Adrenal gland (tissue), 12 donors: ENCODE measurements around the gene ASB16. TPM values are rescaled to one million over a fixed set of nuclear protein-coding genes. Genes with fewer than 3 reads are reported as not detected.

Experiments used
- DNase-seq, 7 donors: peaks; one replicate each; pipeline ENCODE4 v3.0.0-alpha.2; 2019 to 2020
- H3K27ac ChIP-seq, 5 donors: fragments of 200-600 bp; sonication (generic) in 4 of 5; 1 replicate in 3 of 5; 2 replicates in 2 of 5; pipeline versions ENCODE4 v1.5.1 to v1.8.0; 2016 to 2020; ENCODE audit warnings: mild to moderate bottlenecking in 1 of 5
- H3K27me3 ChIP-seq: fragments of 200-600 bp; 2 replicates; pipeline ENCODE4 v1.8.0; 2021
- H3K36me3 ChIP-seq, 2 donors: fragments of 200-600 bp; replicated peaks in 1 of 2; 1 replicate in 1 of 2; 2 replicates in 1 of 2; pipeline versions ENCODE4 v1.5.1 to v1.8.0; 2018 to 2022
- H3K4me1 ChIP-seq, 2 donors: fragments of 200-600 bp; replicated peaks in 1 of 2; 1 replicate in 1 of 2; 2 replicates in 1 of 2; pipeline versions ENCODE4 v1.5.1 to v1.8.0; 2018 to 2021
- H3K4me3 ChIP-seq, 4 donors: fragments of 200-600 bp; sonication (generic) in 3 of 4; one replicate each; pipeline ENCODE4 v1.5.1; 2016 to 2018
- H3K9me3 ChIP-seq, 3 donors: fragments of 200-600 bp; sonication (generic) in 1 of 3; replicated peaks in 1 of 3; 1 replicate in 2 of 3; 2 replicates in 1 of 3; pipeline versions ENCODE4 v1.5.1 to v1.8.0; 2016 to 2021
- POLR2A ChIP-seq, 2 donors: fragments of 450-650 bp; IDR thresholded peaks; one replicate each; pipeline ENCODE4 v1.6.1; 2017; ENCODE audit warnings: antibody characterized with exemption in 2 of 2, mild to moderate bottlenecking in 2 of 2, moderate library complexity in 1 of 2
- WGBS, 4 donors: extraction: QIAGEN DNeasy Blood & Tissue Kit in 2 of 4; methylation state at CpG; one replicate each; pipeline versions ENCODE4 v1.1.5 to v1.1.7; 2013 to 2017; 5-methylcytosine and 5-hydroxymethylcytosine counted together
- intact Hi-C, 2 donors: fragments of 100-400 bp; cut with DNase I; formaldehyde crosslinking; loops; one replicate each; pipeline versions ENCODE4 v1.14.1 to v1.15.0; 2022 to 2023
- polyA plus RNA-seq, 3 donors: library from polyadenylated mRNA; stranded (reverse); fragments of 200-250 nt in 2 of 3; fragments of 350-450 nt in 1 of 3; fragmentation: Illumina TruSeq in 1 of 3; extraction: RNeasy Lipid Tissue Mini Kit (QIAGEN cat#74804) in 1 of 3; gene quantifications; one replicate each; pipeline ENCODE4 v1.2.3, GENCODE V29; 2013 to 2014
- total RNA-seq, 9 donors: library from RNA; depleted of rRNA in 4 of 9; stranded (reverse); fragments of >200 nt in 4 of 9; fragments of 120-200 nt in 1 of 9; fragmentation: NEBNext Ultra II Directional in 1 of 9; extraction: Animal tissue kit (Norgen Biotek cat#: 25700) in 1 of 9; gene quantifications; one replicate each; pipeline versions ENCODE4 v1.1.0 to v1.2.4, GENCODE V29; 2013 to 2023
- TF ChIP-seq, protein P1 (sequence below), 6 experiments: fragments of 450-650 bp in 4 of 6; fragments of 200-600 bp in 2 of 6; sonication (generic) in 1 of 6; IDR thresholded peaks; 1 replicate in 5 of 6; 2 replicates in 1 of 6; pipeline versions ENCODE4 v1.5.1 to v1.8.0; 2016 to 2021; ENCODE audit warnings: antibody characterized with exemption in 6 of 6, mild to moderate bottlenecking in 2 of 6, moderate library complexity in 1 of 6
- donor health status: healthy with polysubstance abuse.
- donor health status: Bipolar disorder and iron deficiency.
- donor health status: DM: yes; HTN: yes; CAD: no.
- donor health status: DM: no; HTN: no; CAD: no.
- donor health status: DM: no; HTN: no; CAD: no.
- donor health status: DM: yes; HTN: yes; CAD: no.

The ASB16 gene
- total and polyA plus RNA-seq, 12 donors = 0.13 to 0.83 (median 0.39) TPM; not detected in 2

DNA sequence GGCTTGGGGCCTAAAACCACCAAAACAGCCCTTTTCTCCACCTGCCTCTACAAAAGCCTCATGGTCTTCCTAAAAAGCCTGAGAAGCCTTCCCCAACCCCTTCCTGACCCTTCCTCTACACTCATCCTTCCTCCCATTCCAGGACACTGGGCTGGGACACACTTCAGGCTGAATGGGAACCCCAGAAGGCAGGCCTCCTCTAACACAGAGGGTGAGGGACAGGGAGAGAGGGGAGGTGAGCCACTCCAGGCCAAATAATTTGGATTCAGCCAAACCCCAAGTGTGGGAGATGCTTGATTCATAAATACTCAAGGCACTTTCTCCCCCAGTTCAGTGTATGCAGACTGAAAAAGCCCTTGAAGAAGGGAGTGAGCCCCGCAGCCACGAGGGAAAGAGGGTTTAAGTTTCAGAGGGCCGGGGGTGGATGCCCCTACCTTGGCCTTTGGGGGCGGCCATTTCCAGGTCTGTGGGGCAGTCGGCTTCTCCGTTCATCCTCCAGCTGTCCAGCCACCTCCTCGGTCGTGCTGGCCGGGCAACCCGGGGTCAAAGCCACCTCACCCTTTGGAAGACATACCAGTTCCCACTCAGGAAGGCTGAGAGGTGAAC, 47.3 kb downstream of the ASB16 start:
- peaks cover 14 to 29% of the 10 kb centered on the region in 2 donors for H3K4me1 ChIP-seq
- H3K36me3 ChIP-seq = peaks cover 0 to 27% of the 10 kb centered on the region in 2 donors
- WGBS, 4 donors = 0 to 7% (median 5%) methylated on average over 4 to 10 of the region's 10 CpGs
- TF ChIP-seq, protein P1, sequence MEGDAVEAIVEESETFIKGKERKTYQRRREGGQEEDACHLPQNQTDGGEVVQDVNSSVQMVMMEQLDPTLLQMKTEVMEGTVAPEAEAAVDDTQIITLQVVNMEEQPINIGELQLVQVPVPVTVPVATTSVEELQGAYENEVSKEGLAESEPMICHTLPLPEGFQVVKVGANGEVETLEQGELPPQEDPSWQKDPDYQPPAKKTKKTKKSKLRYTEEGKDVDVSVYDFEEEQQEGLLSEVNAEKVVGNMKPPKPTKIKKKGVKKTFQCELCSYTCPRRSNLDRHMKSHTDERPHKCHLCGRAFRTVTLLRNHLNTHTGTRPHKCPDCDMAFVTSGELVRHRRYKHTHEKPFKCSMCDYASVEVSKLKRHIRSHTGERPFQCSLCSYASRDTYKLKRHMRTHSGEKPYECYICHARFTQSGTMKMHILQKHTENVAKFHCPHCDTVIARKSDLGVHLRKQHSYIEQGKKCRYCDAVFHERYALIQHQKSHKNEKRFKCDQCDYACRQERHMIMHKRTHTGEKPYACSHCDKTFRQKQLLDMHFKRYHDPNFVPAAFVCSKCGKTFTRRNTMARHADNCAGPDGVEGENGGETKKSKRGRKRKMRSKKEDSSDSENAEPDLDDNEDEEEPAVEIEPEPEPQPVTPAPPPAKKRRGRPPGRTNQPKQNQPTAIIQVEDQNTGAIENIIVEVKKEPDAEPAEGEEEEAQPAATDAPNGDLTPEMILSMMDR (IDR thresholded peaks at IDR 0.05) = no peak
- no peak for TF ChIP-seq POLR2A (IDR thresholded peaks at IDR 0.05)
- intact Hi-C loops = loop anchor here (2.0 kb wide), 2 partner anchors 107 to 109 kb away; partner anchors contain the start of gene SLC25A39 (in 1 of the 2)
- DNase-seq = no peak
- H3K27me3 ChIP-seq = no peaks in the 10 kb centered on the region
- H3K9me3 ChIP-seq = no peaks in the 10 kb centered on the region
- H3K27ac ChIP-seq = peak overlapping the region in 3 of 5 donors; percentile 33 to 100 (median 98)
- peak overlapping the region in 2 of 4 donors; percentile 58 to 81 for H3K4me3 ChIP-seq

DNA sequence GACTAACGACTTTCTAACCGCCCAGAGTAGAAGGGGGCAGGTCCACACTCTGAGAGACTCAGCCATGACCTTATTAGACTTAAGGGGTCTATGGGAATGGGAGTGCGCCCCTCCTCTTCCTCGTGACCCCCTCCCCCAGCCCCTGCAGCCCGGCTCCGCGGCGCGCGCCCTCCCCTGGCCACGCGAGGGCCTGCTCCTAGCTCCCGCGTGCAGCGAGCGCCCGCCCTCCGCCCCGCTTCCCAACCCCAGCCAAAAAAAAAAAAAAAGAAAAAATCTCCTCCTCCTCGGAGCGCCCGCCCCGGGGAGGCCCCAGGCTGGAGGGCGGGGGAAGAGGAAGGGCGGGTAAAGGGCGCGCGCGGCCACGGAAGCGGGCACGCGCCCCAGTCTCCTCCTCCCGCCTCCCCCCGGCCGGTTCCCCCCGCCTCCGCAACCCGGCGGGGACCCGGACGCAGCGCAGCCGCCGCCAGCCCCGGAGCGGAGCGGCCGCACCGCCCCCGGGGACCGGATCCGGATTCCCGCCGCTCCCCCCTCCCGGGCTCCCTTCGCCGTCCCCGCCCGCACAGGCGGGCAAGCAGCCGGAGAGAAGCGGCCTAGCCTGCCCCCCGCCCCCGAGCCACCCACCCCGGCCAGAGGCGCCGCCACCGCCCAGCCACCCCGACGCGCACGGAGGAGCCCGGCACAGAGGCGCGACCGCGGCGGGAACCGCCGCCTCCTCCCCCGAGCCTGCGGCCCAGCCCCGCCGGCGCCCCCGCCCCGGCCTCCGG, 48.0 kb downstream of the ASB16 start:
- DNase-seq = peak; percentile 85 to 91 (median 89)
- H3K27ac ChIP-seq = peak overlapping the region in 4 of 5 donors; percentile 98 to 100 (median 99)
- H3K4me1 ChIP-seq = peaks cover 20 to 32% of the 10 kb centered on the region in 2 donors
- no peaks in the 10 kb centered on the region for H3K9me3 ChIP-seq
- H3K4me3 ChIP-seq = peak overlapping the region in 2 of 4 donors; percentile 58 to 81
- WGBS, 4 donors = 0 to 1% (median 0%) methylated on average over 23 to 82 of the region's 89 CpGs; no CpG with 5 or more reads in 1 of the 4 donors
- H3K36me3 ChIP-seq = peaks cover 0 to 27% of the 10 kb centered on the region in 2 donors
- TF ChIP-seq POLR2A (IDR thresholded peaks at IDR 0.05) = peak in 1 of 2 donors; percentile 62
- TF ChIP-seq, protein P1 (IDR thresholded peaks at IDR 0.05) = peak; percentile 20 to 58 (median 44)
- H3K27me3 ChIP-seq = no peaks in the 10 kb centered on the region
- intact Hi-C loops = loop anchor here (2.0 kb wide), 2 partner anchors 106 to 108 kb away; partner anchors contain the start of gene SLC25A39 (in 1 of the 2)

DNA sequence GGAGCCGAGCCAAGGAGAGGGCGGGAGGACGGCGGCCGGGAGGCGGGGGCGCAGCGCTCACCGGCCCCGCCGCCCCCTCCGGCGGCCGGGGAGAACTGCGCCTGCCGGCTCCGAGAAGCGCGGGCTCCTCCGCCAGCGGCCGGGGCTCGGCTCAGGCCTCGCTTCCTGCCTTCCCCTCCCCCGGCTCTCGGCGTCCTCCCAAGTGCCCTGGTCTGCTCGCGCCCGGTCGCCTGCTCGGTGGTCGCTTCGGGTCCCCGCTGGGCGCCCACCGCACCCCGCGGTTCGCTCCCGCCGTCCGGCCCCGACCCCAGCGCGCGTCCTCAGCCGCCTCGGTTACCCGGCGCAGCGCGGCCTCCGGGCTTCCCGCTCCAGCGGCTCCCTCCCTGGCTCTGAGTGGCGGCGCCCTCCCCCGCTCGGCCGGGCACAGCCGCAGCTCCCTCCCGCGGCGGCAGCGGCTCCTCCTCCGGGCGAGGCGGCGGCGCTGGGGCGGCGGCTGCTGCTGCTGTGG, 48.7 kb downstream of the ASB16 start:
- Histone ChIP-seq H3K4me3 (peak overlapping the region in 2 of 4 donors; percentile 58 to 81), H3K4me1 (peaks cover 20 to 39% of the 10 kb centered on the region in 2 donors), H3K9me3 (no peaks in the 10 kb centered on the region), H3K36me3 (peaks cover 0 to 23% of the 10 kb centered on the region in 2 donors), H3K27me3 (no peaks in the 10 kb centered on the region), H3K27ac (peak overlapping the region; percentile 82 to 100 (median 99))
- DNase-seq = peak in 6 of 7 donors; percentile 57 to 75 (median 70)
- 0 to 2% (median 1%) methylated on average over 16 to 73 of the region's 73 CpGs for WGBS, 4 donors
- intact Hi-C loops = loop anchor here (2.0 kb wide), 2 partner anchors 106 to 108 kb away; partner anchors contain the start of gene SLC25A39 (in 1 of the 2)
- peak in 1 of 2 donors; percentile 79 for TF ChIP-seq POLR2A (IDR thresholded peaks at IDR 0.05)
- TF ChIP-seq, protein P1 (IDR thresholded peaks at IDR 0.05) = peak in 4 of 6 experiments; percentile 15 to 82 (median 58)
